ENCODE results near the gene PRX. TPM values are rescaled to one million over a fixed set of nuclear protein-coding genes. Genes with fewer than 3 reads are reported as not detected.
A peak's percentile ranks its signal among the peaks of the same experiment; 100 is the strongest.

Gene PRX
- polyA plus RNA-seq, 4 donors = 0.45 to 3.1 (median 1.3) TPM

- H3K27ac ChIP-seq (ENCODE audit: low read depth in 1 of 3, low read length in 2 of 3) = no peak overlapping the region
- WGBS, 3 donors = 86 to 91% (median 89%) methylated on average over 5 of the region's 5 CpGs
- no peak for DNase-seq
- H3K27me3 ChIP-seq (ENCODE audit: control insufficient read depth in 3 of 3, insufficient read depth in 3 of 3, low read length in 3 of 3) = no peaks in the 10 kb centered on the region
- peaks cover under 1 to 75% (median 4%) of the 10 kb centered on the region in 3 donors for H3K36me3 ChIP-seq (ENCODE audit: control insufficient read depth in 3 of 3, insufficient read depth in 2 of 3, low read depth in 1 of 3, low read length in 3 of 3)
- H3K4me3 ChIP-seq (ENCODE audit: low read depth in 1 of 3, low read length in 3 of 3) = no peak overlapping the region
- FAIRE-seq = no peak
- no peaks in the 10 kb centered on the region for H3K4me1 ChIP-seq (ENCODE audit: control insufficient read depth in 3 of 3, insufficient read depth in 2 of 3, low read depth in 1 of 3, low read length in 2 of 3)
- H3K9me3 ChIP-seq (ENCODE audit: control insufficient read depth in 2 of 2, insufficient read depth in 1 of 2, low read depth in 1 of 2, low read length in 1 of 2) = no peaks in the 10 kb centered on the region
Measured at GRCh38 chr19:40453151-40453735, 40.1 kb upstream of the PRX start.

DNA sequence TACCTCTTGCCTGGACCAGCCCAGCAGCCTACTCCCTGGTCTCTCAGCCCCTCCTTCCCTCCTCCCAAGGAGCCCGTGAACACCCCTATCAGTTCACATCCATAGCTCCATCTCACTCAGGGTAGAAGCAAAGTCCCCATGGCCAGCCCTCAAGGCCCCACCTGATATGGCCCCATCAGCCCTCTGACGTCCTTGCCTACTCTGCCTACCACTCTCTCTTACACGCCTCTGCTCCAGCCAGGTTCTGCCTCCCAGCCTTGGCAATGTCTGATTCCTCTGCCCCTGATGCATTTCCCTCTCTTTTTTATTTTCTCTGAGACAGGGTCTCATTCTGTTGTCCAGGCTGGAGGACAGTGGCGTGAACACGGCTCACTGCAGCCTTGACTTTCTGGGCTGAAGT, 38.8 kb upstream of the PRX start:
- H3K27ac ChIP-seq (ENCODE audit: low read depth in 1 of 3, low read length in 2 of 3) = no peak overlapping the region
- FAIRE-seq (no peak), DNase-seq (peak in 1 of 2 donors; percentile 42)
- no peaks in the 10 kb centered on the region for H3K9me3 ChIP-seq (ENCODE audit: control insufficient read depth in 2 of 2, insufficient read depth in 1 of 2, low read depth in 1 of 2, low read length in 1 of 2)
- 67 to 80% (median 72%) methylated on average over 5 of the region's 5 CpGs for WGBS, 3 donors
- no peak overlapping the region for H3K4me3 ChIP-seq (ENCODE audit: low read depth in 1 of 3, low read length in 3 of 3)
- H3K4me1 ChIP-seq (ENCODE audit: control insufficient read depth in 3 of 3, insufficient read depth in 2 of 3, low read depth in 1 of 3, low read length in 2 of 3) = no peaks in the 10 kb centered on the region
- peaks cover 0 to 76% (median 3%) of the 10 kb centered on the region in 3 donors for H3K36me3 ChIP-seq (ENCODE audit: control insufficient read depth in 3 of 3, insufficient read depth in 2 of 3, low read depth in 1 of 3, low read length in 3 of 3)
- no peaks in the 10 kb centered on the region for H3K27me3 ChIP-seq (ENCODE audit: control insufficient read depth in 3 of 3, insufficient read depth in 3 of 3, low read length in 3 of 3)

- Histone ChIP-seq H3K27ac (ENCODE audit: low read depth in 1 of 3, low read length in 2 of 3) (no peak overlapping the region), H3K9me3 (ENCODE audit: control insufficient read depth in 2 of 2, insufficient read depth in 1 of 2, low read depth in 1 of 2, low read length in 1 of 2) (no peaks in the 10 kb centered on the region), H3K4me3 (ENCODE audit: low read depth in 1 of 3, low read length in 3 of 3) (no peak overlapping the region), H3K27me3 (ENCODE audit: control insufficient read depth in 3 of 3, insufficient read depth in 3 of 3, low read length in 3 of 3) (no peaks in the 10 kb centered on the region), H3K36me3 (ENCODE audit: control insufficient read depth in 3 of 3, insufficient read depth in 2 of 3, low read depth in 1 of 3, low read length in 3 of 3) (peaks cover 0 to 70% (median 3%) of the 10 kb centered on the region in 3 donors), H3K4me1 (ENCODE audit: control insufficient read depth in 3 of 3, insufficient read depth in 2 of 3, low read depth in 1 of 3, low read length in 2 of 3) (no peaks in the 10 kb centered on the region)
- DNase-seq (no peak), FAIRE-seq (no peak)
- 88 to 94% (median 93%) methylated on average over 4 of the region's 4 CpGs for WGBS, 3 donors
Measured at GRCh38 chr19:40450664-40451063, 37.5 kb upstream of the PRX start.

DNA sequence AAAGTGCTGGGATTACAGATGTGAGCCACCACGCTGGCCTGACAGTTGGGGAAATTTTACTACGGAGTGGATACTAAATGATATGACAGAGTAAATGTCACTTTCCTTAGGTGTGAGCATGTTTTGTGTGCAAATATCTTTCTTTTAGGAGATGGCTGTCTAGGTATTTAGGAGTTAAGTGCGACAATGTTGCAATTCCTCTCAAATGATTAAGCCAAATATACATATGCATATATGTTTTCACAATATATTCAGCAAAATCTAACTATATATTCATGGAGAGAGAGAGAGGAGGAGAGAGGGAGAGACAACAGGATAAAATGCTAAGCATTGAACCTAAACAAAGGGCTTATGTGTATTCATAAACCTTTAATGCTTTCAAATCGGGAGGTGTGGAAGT, 36.3 kb upstream of the PRX start:
- FAIRE-seq = no peak

DNA sequence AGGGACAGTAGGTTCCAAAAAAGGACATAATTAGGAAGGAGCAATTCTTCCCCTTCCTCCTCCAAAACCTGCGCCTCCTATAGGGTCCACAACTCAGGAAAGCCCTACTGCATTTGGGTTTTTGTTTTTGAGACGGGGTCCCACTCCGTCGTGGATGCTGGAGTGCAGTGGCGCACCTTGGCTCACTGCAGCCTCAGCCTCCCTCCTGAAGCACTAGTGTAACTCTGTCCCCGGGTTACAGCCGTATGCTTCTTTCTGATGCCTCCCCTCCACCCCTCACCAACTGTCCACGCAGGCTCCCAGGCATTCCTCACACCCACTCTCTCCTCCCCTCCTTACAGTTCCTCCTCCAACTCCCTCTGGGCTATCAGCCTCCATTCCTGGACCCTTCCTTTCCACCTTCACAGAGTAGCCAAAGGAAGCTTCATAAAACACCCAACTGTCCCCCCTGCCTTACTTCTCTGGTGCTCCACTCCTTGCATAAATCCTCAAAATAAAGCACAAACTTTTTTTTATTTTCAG, 33.1 kb upstream of the PRX start:
- WGBS, 3 donors = 84 to 86% (median 86%) methylated on average over 8 of the region's 8 CpGs

More for the DNA sequence above, 36.3 kb upstream of the PRX start:
- Histone ChIP-seq H3K4me3 (ENCODE audit: low read depth in 1 of 3, low read length in 3 of 3) (no peak overlapping the region), H3K27ac (ENCODE audit: low read depth in 1 of 3, low read length in 2 of 3) (no peak overlapping the region), H3K36me3 (ENCODE audit: control insufficient read depth in 3 of 3, insufficient read depth in 2 of 3, low read depth in 1 of 3, low read length in 3 of 3) (peaks cover 0 to 61% (median 3%) of the 10 kb centered on the region in 3 donors), H3K9me3 (ENCODE audit: control insufficient read depth in 2 of 2, insufficient read depth in 1 of 2, low read depth in 1 of 2, low read length in 1 of 2) (no peaks in the 10 kb centered on the region), H3K4me1 (ENCODE audit: control insufficient read depth in 3 of 3, insufficient read depth in 2 of 3, low read depth in 1 of 3, low read length in 2 of 3) (peaks cover 0 to 2% (median 0%) of the 10 kb centered on the region in 3 donors), H3K27me3 (ENCODE audit: control insufficient read depth in 3 of 3, insufficient read depth in 3 of 3, low read length in 3 of 3) (no peaks in the 10 kb centered on the region)
- 85 to 90% (median 89%) methylated on average over 4 of the region's 4 CpGs for WGBS, 3 donors
- no peak for DNase-seq

GRCh38 chr19:40445780-40446262, 32.6 kb upstream of the PRX start:
- Histone ChIP-seq H3K36me3 (ENCODE audit: control insufficient read depth in 3 of 3, insufficient read depth in 2 of 3, low read depth in 1 of 3, low read length in 3 of 3) (peaks cover 5 to 47% (median 7%) of the 10 kb centered on the region in 3 donors), H3K4me3 (ENCODE audit: low read depth in 1 of 3, low read length in 3 of 3) (no peak overlapping the region), H3K27ac (ENCODE audit: low read depth in 1 of 3, low read length in 2 of 3) (peak overlapping the region in 2 of 3 donors; percentile 17 to 26), H3K27me3 (ENCODE audit: control insufficient read depth in 3 of 3, insufficient read depth in 3 of 3, low read length in 3 of 3) (no peaks in the 10 kb centered on the region), H3K9me3 (ENCODE audit: control insufficient read depth in 2 of 2, insufficient read depth in 1 of 2, low read depth in 1 of 2, low read length in 1 of 2) (no peaks in the 10 kb centered on the region), H3K4me1 (ENCODE audit: control insufficient read depth in 3 of 3, insufficient read depth in 2 of 3, low read depth in 1 of 3, low read length in 2 of 3) (peaks cover 0 to 9% (median 3%) of the 10 kb centered on the region in 3 donors)
- WGBS, 3 donors = 60 to 72% (median 69%) methylated on average over 9 of the region's 9 CpGs
- FAIRE-seq (no peak), DNase-seq (peak; percentile 22 to 64)

More for the DNA sequence above, 33.1 kb upstream of the PRX start:
- FAIRE-seq = no peak
- Histone ChIP-seq H3K9me3 (ENCODE audit: control insufficient read depth in 2 of 2, insufficient read depth in 1 of 2, low read depth in 1 of 2, low read length in 1 of 2) (no peaks in the 10 kb centered on the region), H3K36me3 (ENCODE audit: control insufficient read depth in 3 of 3, insufficient read depth in 2 of 3, low read depth in 1 of 3, low read length in 3 of 3) (peaks cover 3 to 47% (median 7%) of the 10 kb centered on the region in 3 donors), H3K4me1 (ENCODE audit: control insufficient read depth in 3 of 3, insufficient read depth in 2 of 3, low read depth in 1 of 3, low read length in 2 of 3) (peaks cover 0 to 9% (median 3%) of the 10 kb centered on the region in 3 donors), H3K4me3 (ENCODE audit: low read depth in 1 of 3, low read length in 3 of 3) (no peak overlapping the region), H3K27me3 (ENCODE audit: control insufficient read depth in 3 of 3, insufficient read depth in 3 of 3, low read length in 3 of 3) (no peaks in the 10 kb centered on the region), H3K27ac (ENCODE audit: low read depth in 1 of 3, low read length in 2 of 3) (no peak overlapping the region)
- DNase-seq = no peak

- peak overlapping the region in 2 of 3 donors; percentile 90 to 95 for H3K27ac ChIP-seq (ENCODE audit: low read depth in 1 of 3, low read length in 2 of 3)
- H3K4me1 ChIP-seq (ENCODE audit: control insufficient read depth in 3 of 3, insufficient read depth in 2 of 3, low read depth in 1 of 3, low read length in 2 of 3) = peaks cover 0 to 9% (median 3%) of the 10 kb centered on the region in 3 donors
- H3K4me3 ChIP-seq (ENCODE audit: low read depth in 1 of 3, low read length in 3 of 3) = peak overlapping the region; percentile 27 to 85 (median 77)
- no peaks in the 10 kb centered on the region for H3K9me3 ChIP-seq (ENCODE audit: control insufficient read depth in 2 of 2, insufficient read depth in 1 of 2, low read depth in 1 of 2, low read length in 1 of 2)
- DNase-seq (no peak), FAIRE-seq (no peak)
- 3 to 17% (median 12%) methylated on average over 18 of the region's 18 CpGs for WGBS, 3 donors
- no peaks in the 10 kb centered on the region for H3K27me3 ChIP-seq (ENCODE audit: control insufficient read depth in 3 of 3, insufficient read depth in 3 of 3, low read length in 3 of 3)
- H3K36me3 ChIP-seq (ENCODE audit: control insufficient read depth in 3 of 3, insufficient read depth in 2 of 3, low read depth in 1 of 3, low read length in 3 of 3) = peaks cover 5 to 49% (median 7%) of the 10 kb centered on the region in 3 donors
Measured at GRCh38 chr19:40444825-40445312, 31.7 kb upstream of the PRX start.

- Histone ChIP-seq H3K27me3 (ENCODE audit: control insufficient read depth in 3 of 3, insufficient read depth in 3 of 3, low read length in 3 of 3) (no peaks in the 10 kb centered on the region), H3K9me3 (ENCODE audit: control insufficient read depth in 2 of 2, insufficient read depth in 1 of 2, low read depth in 1 of 2, low read length in 1 of 2) (no peaks in the 10 kb centered on the region), H3K4me1 (ENCODE audit: control insufficient read depth in 3 of 3, insufficient read depth in 2 of 3, low read depth in 1 of 3, low read length in 2 of 3) (peaks cover 0 to 9% (median 3%) of the 10 kb centered on the region in 3 donors), H3K36me3 (ENCODE audit: control insufficient read depth in 3 of 3, insufficient read depth in 2 of 3, low read depth in 1 of 3, low read length in 3 of 3) (peaks cover 5 to 48% (median 7%) of the 10 kb centered on the region in 3 donors), H3K4me3 (ENCODE audit: low read depth in 1 of 3, low read length in 3 of 3) (peak within 1 kb of the TSS; percentile 77 to 94 (median 85)), H3K27ac (ENCODE audit: low read depth in 1 of 3, low read length in 2 of 3) (peak within 1 kb of the TSS; percentile 86 to 99 (median 95))
- DNase-seq = peak; percentile 95 to 99
- WGBS, 3 donors = 0% methylated on average over 64 to 72 of the region's 72 CpGs
- no peak for FAIRE-seq
Measured at GRCh38 chr19:40444000-40444824, 31.0 kb upstream of the PRX start, which contains the start of gene SERTAD3. SERTAD3 (minus strand) TSS chr19:40444335; CDS start chr19:40442080, 2,255 bp downstream.

All from small intestine (tissue), 7 donors.